Right atrium auricular region (tissue), 2 donors: Measurements from ENCODE around the gene SULF2. TPM values are rescaled to one million over a fixed set of nuclear protein-coding genes. Genes with fewer than 3 reads are reported as not detected.

Experiments used
- DNase-seq: peaks from one replicate; pipeline ENCODE4 v3.0.0-alpha.2; 2019; ENCODE audit warnings: low spot score
- H3K27ac ChIP-seq, 2 donors: fragments of 200-600 bp; sonication (generic); 1 replicate in 1 of 2; 2 replicates in 1 of 2; pipeline ENCODE4 v1.5.1; 2016 to 2019
- H3K27me3 ChIP-seq, 2 donors: fragments of 200-600 bp; sonication (generic); one replicate each; pipeline versions ENCODE4 v1.5.1 to v1.6.0; 2017 to 2019
- H3K36me3 ChIP-seq: fragments of 200-600 bp; sonication (generic); one replicate; pipeline ENCODE4 v1.5.1; 2016
- H3K4me1 ChIP-seq, 2 donors: fragments of 200-600 bp; sonication (generic); one replicate each; pipeline versions ENCODE4 v1.5.1 to v1.6.0; 2017 to 2019
- H3K4me3 ChIP-seq, 2 donors: fragments of 200-600 bp; sonication (generic); 1 replicate in 1 of 2; 2 replicates in 1 of 2; pipeline ENCODE4 v1.5.1; 2017 to 2019; ENCODE audit warnings: mild to moderate bottlenecking in 1 of 2, moderate library complexity in 1 of 2
- H3K9me3 ChIP-seq, 2 donors: fragments of 200-600 bp; sonication (generic); one replicate each; pipeline ENCODE4 v1.5.1; 2019
- CTCF ChIP-seq, 2 donors: fragments of 200-600 bp; sonication (generic); IDR thresholded peaks; one replicate each; pipeline ENCODE4 v1.5.1; 2019; ENCODE audit warnings: antibody characterized with exemption in 2 of 2
- total RNA-seq, 2 donors: library from RNA; depleted of rRNA; stranded (reverse); fragments of >200 nt; gene quantifications; one replicate each; pipeline ENCODE4 v1.1.0, GENCODE V29; 2016

SULF2 gene
- total RNA-seq, 2 donors from 2014 or later, result 33.7 to 57.8 TPM

DNA sequence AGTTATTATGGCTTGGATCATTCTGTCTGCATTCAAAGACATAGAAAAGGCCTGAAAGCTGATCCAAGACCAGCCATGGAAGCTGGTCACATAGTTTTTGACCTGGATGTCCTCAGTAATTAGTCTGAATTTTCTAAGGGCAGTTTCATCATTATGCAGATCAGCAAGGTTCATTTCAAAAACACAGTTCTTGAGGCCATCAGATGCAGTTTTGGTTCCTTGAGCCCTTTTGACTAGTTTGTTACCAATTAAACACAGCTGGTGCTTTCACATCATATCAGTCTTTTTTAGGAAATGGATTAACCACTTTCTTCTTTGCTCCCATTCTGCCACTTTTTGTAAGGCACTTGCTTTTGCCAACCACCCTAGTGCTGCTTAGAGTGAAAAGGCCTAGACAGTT, 154.2 kb downstream of the SULF2 start:
- Histone ChIP-seq H3K27me3 (no peaks in the 10 kb centered on the region), H3K36me3 (peaks cover 42% of the 10 kb centered on the region), H3K9me3 (no peaks in the 10 kb centered on the region), H3K27ac (no peak overlapping the region), H3K4me3 (no peak overlapping the region), H3K4me1 (no peaks in the 10 kb centered on the region)
- DNase-seq, result no peak
- TF ChIP-seq CTCF (IDR thresholded peaks at IDR 0.05), result no peak

DNA sequence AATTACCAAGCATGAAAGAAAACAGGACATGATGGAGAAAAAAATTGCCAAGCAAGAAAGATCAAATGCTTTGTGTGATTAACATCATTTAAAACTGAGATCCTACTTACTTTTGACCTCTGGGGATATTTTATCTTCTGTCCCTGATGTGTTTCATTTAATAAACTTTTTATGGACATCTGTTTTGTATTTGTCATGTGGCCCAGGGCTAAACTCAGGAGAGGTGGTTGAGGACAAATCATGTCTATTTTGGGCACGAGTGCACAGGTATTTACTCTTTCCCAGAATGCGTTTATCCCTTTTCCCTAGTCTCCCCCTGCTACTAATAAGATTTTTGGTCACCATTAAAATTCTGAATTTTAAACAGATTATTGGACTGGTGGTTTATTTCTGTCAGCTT, 155.4 kb downstream of the SULF2 start:
- Histone ChIP-seq H3K36me3 (peaks cover 39% of the 10 kb centered on the region), H3K4me1 (no peaks in the 10 kb centered on the region), H3K9me3 (no peaks in the 10 kb centered on the region), H3K4me3 (no peak overlapping the region), H3K27ac (no peak overlapping the region), H3K27me3 (no peaks in the 10 kb centered on the region)
- TF ChIP-seq CTCF (IDR thresholded peaks at IDR 0.05), result no peak
- DNase-seq, result no peak

DNA sequence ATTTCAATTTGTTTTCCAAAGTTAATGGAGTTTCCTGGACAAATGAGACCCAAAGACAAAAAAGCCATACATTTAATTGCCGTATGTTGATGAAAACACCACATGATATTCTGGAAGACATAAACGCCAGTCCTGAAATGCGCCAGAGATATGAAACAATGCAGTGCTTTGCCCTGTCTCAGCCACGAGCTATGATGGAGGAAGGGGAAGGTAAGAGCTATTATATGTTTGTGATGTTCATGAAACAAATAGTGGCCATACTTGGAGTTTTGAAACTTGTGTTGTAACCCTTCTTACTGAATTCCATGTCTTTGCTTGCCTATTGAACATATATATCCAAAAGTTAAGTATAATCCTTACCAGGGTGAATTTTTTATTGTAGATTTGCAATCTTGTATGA, 157.7 kb downstream of the SULF2 start:
- Histone ChIP-seq H3K27ac (no peak overlapping the region), H3K36me3 (peaks cover 22% of the 10 kb centered on the region)
- no peak for DNase-seq

GRCh38 chr20:47623206-47623605, 162.1 kb downstream of the SULF2 start:
- no peaks in the 10 kb centered on the region for H3K27me3 ChIP-seq
- no peak overlapping the region for H3K27ac ChIP-seq
- H3K9me3 ChIP-seq, result no peaks in the 10 kb centered on the region
- DNase-seq, result no peak
- TF ChIP-seq CTCF (IDR thresholded peaks at IDR 0.05), result no peak
- no peak overlapping the region for H3K4me3 ChIP-seq
- peaks cover 0 to 7% of the 10 kb centered on the region in 2 donors for H3K4me1 ChIP-seq
- peaks cover 26% of the 10 kb centered on the region for H3K36me3 ChIP-seq

More for the DNA sequence above, 157.7 kb downstream of the SULF2 start:
- H3K27me3 ChIP-seq, result no peaks in the 10 kb centered on the region
- H3K4me1 ChIP-seq, result no peaks in the 10 kb centered on the region
- no peak overlapping the region for H3K4me3 ChIP-seq
- no peak for TF ChIP-seq CTCF (IDR thresholded peaks at IDR 0.05)
- H3K9me3 ChIP-seq, result no peaks in the 10 kb centered on the region

DNA sequence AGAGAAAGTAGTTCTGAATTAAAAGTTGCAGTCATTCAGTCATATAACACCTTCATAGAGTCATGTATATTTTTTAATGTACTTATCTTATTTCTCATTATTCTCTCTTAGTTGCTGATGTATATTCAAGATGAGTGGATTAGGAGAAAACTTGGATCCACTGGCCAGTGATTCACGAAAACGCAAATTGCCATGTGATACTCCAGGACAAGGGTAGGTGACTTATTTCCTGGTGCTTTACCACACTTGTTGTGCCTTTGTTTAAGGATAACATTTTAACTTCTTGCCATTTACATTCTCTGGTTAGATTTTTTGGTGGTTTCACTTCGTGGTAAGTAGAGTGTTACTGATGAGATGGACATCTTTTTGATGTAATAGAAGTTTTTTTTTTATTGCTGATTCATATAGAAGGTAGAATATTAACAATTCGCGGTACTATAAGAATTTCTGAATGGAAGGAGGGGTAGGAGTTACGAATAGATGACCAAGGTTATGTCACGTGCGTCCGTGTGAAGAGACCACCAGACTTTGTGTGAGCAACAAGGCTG, 163.1 kb downstream of the SULF2 start:
- Histone ChIP-seq H3K36me3 (peaks cover 20% of the 10 kb centered on the region), H3K4me3 (no peak overlapping the region), H3K27me3 (no peaks in the 10 kb centered on the region), H3K27ac (no peak overlapping the region), H3K4me1 (peaks cover 0 to 7% of the 10 kb centered on the region in 2 donors), H3K9me3 (no peaks in the 10 kb centered on the region)
- no peak for DNase-seq
- TF ChIP-seq CTCF (IDR thresholded peaks at IDR 0.05), result no peak
